Activated CD4-positive, alpha-beta T cell treated with anti-CD3 and anti-CD28 coated beads for 1 hour (primary cell): ENCODE data around the gene RPS15.
"Not testable (repeated sequence)": the region's sequence is repeated elsewhere in the genome, so short reads cannot be mapped to it uniquely, and the experiment has no call there.

Experiments used
- DNase-seq: peaks from one replicate; pipeline ENCODE4 v3.0.0-alpha.2; 2020

RPS15 gene

DNA sequence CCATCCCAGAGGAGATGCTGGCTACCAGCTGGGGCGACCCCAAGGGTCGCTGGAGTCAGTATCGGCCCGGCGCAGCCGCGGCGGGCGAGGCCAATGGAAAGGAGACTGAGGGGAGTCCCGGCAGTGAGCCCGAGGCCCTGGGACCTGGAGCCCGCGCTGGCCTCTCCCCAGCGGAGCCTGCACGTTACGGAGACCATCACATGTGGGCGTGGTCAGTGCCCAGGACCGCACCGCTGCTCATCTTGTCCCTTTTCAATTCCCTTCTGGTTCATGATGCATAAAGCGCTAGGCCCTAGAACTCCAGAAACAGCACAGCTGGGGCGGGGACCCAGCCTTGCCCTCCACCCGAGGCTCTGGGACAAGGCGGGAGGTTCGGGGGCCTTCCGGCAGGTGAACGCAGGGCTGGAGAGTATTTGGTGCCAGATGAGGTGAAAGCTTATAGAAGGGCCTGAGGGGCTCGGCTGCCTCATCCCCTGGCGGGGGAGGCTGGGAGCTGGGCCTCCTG is 32.9 kb downstream of the RPS15 start:
- no peak for DNase-seq

DNA sequence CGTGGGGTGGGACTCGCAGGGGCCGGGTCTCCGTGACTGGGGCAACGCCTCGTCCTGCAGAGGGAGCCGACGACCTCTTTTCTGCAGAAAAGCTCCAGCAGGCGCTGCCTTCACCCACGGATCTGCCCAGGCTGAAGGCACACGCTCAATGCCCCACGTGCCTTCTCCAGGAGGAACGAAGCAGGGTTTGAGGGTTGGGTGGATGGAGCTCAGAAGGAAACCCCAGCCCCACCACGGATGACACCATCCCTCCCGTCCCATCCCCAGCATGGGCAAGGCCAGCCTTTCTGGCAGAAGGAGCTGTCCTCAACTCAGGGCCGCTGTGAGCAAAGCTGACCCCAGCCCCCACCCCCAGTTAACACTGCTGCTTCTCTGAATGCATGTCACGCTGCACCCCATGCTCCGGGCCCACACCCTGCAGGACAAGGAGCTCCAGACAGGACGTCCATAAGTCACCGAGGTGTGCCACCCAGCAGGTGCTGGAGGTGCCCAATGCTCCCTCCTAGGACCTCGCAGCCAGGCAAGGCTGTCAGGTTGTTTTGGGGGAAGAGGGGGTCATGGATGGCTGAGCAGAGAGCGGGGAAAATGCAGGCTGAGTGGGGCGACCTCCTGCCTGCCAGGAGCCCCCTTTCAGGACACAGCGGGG is 33.4 kb downstream of the RPS15 start:
- no peak for DNase-seq

DNA sequence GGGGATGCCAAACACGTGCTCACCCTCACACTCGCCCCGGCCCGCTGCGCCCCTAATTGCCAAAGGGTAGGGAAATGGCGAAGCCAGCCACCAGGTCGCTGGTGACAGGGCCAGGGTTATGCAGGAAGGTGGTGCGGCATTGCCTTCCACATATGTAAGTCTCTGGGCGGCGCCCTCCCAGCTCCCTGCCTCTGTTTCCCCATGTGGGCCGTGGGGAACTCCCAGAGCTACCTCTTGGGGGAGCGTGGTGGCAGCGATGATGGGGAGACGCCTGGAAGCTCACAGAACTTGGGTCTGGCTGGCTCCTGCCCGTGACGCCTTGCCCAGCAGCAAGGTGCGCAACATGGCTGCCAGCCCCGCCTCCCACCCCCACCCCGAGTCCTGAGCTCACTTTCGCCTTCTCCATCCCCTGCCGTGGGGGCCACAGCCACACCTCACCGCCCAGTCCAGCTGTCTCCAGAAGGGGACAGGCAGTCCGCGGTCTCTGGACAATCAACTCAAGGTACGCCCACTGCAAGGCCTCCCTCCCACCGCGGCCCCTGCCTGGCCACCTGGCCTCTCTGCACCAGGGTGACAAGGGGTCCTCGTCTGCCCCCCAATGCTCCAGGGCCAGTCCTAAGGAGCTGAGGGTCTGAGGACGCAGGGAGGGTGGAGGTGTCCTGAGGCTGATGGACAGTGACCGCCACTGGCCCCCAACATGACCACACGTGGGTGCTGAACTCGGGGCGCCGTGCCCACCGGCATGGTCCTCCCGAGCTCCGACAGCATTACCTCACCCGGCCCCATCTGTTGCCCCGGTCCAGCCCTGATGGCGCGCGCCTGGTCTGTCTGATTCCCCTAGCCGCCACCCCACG is 34.3 kb downstream of the RPS15 start:
- no peak for DNase-seq

DNA sequence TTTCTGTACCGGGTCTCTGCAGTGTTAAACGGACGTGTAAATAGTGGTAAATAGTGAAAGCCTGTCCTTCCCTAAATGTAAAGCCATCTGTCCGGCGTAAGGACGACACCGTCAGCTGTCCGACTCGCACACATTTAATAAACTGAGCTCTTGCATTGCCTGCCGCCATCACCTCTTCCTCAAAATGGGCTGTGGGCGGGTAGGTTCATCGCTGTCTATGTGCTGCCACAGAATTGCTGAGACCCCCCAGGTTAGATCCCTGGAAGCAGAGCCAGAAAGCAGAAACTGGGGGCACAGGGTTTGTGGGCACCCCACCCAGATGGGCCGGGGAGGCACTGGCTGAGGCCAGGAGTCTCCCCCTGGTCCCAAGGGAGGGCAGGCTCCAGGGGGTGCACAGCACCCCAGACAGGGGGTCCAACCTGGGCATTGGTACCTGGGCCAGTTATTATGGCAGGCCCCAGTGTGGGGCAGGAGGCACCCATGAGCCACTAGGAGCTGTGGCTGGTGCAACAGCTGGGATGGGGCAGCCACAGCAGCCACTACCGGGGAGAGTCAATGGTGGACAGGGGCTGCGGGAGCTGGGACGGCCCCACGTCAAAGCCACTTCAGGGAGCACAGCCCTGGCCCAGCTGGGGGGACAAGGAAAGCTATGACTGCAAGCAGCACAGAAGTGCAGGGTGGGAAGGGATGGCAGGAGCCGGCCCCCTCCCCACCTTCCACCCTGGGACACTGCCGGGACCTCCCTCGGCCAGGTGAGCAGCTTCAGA is 35.1 kb downstream of the RPS15 start:
- no peak for DNase-seq

DNA sequence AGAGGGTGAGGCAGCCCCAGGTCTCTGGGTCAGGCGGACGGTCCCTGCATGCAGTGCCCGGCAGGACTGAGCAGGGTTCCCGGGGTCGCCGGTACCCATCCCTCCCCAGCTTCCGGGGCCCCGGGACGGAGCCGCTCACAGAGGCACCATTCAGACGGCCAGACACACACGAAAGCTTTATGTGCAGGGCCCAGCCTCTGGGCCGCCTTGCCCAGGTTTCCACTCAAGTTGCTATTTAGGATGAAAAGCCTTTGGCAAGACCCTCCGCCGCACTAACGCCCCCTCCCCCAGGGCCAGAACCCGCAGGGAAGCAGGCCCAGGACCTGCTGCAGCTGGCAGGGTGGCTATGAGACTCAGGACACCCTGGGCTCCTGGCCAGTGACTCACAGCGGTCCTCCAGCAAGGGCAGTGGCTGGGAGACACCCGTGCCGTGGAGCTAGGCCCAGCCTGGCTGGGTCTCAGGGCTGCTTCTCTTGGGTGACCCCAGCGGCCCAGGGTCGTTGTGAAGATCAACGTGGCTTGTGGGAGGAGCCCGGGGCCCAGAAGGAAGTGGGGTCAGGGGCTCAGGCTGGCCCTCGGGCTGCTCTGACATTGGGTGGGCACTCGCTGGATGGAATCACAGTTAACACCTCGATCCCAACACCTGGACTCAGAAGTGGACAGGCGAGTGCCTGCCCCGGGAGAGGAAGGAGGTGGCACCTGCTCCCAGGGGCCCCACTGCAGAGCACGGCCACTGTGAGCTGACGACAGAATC is 36.0 kb downstream of the RPS15 start:
- DNase-seq: no peak

DNA sequence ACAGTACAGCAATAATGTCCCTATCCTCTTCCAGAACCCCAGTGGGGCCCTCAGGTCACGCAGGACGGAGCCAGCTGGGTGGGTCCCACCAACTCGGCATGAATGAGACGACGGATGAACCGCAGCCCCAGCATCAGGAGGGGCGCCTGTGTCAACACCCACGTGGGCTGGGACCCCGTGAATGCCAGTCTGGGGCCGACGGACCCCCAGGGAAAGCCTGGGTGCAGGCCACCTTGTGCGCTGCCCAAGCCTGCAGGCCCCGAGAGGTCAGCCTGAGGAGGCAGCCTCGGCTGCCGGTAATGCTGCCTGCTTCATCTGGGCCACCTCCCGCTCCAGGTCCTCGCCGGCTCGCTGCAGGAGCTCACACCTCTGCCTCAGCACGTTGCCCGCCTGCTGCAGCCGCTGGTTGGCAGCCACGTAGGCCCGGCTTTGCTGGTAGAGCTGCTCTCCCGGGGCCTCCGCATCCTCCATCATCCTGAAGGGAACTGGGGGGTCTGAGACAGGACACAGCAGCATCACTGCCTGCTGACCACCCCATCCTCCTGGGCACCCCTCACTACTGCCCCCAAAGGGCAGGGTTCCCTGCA is 36.7 kb downstream of the RPS15 start:
- no peak for DNase-seq

DNA sequence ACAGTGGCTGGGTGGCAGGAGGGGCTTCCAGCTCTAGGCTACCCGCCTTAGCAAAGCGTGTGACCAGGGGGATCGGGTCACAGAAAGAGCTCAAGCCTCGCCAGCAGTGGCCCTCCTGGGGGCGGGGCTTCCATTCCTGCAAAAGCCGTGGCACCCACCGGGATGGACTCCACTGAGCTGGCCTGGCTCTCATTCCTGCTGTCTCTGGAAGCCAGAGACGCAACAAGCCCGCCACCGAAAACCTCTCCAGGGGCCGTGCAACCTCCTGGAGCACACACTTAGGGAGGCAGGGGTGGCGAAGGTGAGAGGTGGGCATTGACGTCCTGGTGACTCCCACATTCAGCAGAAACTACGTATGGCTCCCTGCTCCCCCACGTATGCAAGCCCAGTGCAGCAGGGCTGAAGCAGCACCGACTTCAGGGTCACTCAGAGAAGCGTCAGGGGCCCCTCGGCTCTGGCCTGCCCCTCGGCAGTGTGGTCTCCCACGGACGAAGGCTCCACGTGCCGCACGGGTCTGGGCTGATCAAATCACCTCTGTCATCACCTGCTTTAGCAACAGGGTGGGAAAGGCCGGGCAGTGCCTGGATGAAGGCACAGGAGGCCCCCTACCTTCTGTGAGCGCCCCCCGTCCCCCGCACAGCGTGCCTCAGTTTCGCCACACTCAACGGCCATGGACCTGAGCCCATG is 37.7 kb downstream of the RPS15 start:
- no peak for DNase-seq

DNA sequence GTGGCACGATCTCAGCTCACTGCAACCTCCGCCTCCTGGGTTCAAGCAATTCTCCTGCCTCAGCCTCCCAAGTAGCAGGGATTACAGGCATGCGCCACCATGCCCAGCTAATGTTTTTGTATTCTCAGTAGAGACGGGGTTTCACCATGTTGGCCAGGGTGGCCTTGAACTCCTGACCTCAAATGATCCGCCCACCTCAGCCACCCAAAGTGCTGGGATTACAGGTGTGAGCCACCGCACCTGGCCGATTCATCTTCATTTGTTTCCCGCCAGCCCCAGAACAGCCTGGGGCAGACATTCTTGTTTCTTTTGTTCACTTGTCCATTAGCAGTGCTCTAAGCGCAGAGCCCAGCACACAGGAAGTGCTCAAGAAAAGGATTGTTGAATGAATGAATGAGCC is 38.9 kb downstream of the RPS15 start:
- DNase-seq: not testable (repeated sequence)

DNA sequence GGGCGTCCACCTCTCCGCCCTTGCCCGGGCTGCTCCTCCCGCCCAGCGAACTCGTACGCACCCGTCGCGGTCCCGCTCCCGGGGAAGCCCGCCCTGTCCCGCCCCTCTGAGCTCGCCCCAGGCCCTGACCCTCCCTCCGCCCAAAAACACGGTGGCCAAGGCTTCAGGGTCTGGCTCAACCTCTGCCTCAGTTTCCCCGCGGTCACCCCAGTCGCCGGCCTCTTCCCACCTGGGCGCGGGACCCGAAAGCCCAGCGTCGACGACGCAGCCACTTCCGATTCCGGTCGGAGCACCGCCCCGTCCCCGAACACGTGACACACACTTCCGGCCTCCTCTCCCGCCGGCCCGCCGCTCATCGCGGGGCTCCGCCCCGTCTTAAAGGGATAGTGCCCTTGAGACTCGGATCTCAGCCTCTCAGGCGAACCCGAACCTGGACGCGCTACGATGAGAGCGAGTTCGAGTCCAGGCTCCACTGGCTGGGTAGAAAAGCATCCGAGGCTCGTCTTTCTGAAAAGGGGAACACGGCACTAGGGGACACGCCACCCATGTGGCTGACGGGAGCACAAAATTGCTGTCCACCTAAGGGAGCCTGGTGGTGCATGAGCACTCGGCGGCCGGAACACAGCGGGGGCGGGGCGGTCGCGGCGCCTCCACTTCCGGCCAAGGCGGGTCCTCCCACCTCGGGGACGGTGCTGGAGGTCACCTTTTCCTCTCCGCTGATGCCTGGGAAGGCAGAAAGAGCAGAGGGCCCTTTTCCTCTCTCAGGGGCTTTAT is 40.9 kb downstream of the RPS15 start, which contains the start of gene C19orf25:
Gene C19orf25, minus strand, starts transcription at position 282 of the 774 bp plus-strand sequence. CDS start 312 bp downstream, outside the sequence.
- peak; percentile 87 for DNase-seq

DNA sequence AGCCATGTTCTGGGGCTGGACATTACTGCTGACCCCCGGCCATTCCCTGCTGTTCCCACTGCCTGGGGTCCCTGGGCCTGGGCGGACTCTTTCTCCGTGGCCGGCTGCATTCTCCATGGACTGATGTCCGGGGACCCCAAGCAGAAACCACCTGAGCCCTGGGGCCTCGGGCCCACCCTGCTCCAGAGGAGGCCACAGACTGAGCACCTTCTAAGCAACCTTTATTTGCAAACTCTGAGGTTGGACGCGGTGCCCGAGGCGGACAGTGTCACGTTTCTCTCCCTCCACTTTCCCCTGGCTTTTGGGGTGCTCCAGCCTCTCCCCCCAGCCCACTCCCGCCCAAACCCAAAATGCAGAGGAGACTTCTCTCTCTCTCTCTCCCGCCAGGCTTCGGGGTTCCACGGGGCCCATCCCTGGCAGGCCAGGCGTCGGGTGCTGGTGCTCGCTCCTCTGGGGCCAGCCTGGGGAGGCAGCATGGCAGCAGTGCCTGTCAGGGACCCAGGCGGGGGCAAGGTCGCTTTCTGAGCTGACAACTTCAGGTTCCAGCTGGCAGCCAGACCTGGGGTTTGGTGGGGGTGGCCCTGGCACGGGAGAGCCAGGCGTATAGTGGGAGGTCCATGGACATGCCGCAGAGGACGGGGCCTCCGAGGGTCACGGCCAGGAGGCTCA is 43.2 kb downstream of the RPS15 start:
- no peak for DNase-seq

DNA sequence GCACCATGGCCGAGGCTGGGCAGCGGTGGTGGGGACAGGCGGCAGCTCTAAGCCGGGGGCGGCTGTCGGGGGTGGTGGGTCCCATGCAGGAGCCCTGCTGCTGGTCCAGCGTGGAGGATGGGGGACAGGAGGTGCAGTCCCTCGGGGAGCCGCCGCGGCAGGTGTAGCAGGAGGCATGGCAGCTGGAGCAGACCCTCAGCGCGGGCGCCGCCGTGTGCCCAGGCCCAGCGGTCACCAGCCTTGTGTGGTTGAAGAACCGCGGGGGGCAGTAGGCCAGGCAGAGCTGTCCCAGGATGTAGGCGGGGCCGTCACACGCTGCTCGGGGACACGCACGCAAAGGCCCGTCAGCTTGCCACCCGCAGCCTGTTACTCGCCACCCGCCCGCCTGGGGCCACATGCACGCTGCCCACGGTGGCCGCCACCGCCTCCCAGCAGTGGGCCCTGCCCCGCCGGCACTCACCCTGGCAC is 43.7 kb downstream of the RPS15 start:
- DNase-seq: no peak

DNA sequence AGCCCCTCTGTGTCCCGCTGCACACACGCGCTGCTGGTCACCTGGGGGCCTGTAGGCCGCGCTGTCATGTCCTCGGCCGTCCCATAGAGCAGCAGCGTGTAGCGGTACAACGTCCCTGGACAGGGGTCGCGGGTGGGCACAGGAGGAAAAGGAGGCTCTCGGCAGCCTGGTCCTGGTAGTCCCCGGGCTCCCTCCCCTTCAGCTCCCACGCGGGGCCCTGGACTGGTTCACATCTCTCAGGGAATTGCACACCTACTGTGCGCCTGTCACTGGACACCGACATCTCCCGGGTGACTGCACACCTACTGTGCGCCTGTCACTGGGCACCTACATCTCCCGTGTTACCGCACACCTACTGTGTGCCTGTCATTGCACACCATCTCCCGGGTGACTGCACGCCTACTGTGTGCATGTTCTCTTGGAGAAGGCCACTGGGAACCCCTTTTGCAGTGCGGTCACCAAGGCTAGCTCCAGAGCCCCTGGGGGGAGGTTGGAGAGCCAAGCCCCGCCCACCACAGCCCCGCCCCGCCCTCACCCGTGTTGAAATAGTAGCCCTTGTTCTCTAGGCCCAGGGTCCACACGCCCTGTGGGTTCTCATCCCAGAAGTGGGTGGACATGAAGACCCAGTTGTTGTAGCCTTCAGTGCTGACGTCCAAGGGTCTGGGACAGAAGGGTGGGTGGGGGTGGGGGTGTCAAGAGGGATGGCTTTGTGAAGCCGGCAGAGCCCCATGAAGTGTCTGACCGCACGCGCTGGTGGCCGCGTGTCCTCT is 44.4 kb downstream of the RPS15 start:
- DNase-seq: no peak

DNA sequence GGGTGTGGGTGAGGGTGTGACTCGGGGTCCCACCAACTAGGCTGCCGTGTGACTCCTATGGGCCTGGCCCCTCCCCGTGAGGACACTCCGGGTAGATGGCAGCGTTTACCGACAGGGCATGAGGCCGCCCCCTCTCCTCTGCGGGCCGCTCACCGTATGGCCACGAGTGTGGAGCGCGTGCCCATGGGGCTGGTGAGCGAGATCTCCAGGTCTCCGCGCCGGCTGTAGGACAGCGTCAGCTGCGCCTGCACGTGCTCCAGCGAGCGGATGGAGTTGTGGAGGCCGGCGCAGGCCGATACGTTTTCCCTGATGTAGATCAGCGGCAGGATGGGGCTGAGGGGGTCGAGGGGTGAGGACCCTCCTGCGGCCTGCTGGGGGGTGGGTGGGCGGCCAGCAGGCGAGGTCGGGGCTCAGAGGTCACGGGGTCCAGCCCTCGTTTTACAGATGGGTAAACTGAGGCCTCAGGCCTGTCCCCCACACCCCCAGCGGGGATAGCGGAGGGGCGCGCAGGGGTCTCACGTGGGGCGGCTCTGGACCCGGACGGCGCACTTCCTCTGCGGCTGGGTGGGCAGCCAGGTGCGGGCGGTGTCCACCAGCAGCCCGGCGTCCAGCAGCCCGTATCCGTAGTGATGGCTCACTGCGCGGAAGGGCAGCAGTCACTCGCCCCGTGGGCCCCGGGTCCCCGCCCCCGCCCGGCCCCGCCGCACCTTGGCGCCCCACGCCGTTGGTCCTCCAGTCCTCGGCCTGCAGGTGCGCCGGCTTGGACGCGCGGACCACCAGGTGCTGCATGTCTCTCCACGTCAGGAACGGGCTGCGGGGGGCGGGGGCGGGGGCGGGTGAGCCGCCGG is 45.2 kb downstream of the RPS15 start:
- no peak for DNase-seq

DNA sequence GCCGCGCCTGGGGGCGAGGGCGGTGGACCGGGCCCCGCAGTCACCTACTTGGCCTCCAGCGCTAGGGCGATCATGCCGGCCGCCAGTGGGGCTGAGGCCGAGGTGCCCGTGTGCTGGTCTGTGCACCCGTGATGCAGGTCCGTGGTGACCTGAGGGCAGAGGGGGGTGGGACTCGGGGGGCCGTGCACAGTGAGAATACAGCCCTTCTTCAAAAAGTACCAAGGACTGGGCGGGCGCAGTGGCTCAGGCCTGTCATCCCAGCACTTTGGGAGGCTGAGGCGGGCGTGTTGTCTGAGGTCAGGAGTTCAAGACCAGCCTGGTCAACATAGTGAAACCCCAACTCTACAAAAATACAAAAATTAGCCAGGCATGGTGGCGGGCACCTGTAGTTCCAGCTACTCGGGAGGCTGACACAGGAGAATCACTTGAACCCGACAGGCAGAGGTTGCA is 45.8 kb downstream of the RPS15 start:
- no peak for DNase-seq

DNA sequence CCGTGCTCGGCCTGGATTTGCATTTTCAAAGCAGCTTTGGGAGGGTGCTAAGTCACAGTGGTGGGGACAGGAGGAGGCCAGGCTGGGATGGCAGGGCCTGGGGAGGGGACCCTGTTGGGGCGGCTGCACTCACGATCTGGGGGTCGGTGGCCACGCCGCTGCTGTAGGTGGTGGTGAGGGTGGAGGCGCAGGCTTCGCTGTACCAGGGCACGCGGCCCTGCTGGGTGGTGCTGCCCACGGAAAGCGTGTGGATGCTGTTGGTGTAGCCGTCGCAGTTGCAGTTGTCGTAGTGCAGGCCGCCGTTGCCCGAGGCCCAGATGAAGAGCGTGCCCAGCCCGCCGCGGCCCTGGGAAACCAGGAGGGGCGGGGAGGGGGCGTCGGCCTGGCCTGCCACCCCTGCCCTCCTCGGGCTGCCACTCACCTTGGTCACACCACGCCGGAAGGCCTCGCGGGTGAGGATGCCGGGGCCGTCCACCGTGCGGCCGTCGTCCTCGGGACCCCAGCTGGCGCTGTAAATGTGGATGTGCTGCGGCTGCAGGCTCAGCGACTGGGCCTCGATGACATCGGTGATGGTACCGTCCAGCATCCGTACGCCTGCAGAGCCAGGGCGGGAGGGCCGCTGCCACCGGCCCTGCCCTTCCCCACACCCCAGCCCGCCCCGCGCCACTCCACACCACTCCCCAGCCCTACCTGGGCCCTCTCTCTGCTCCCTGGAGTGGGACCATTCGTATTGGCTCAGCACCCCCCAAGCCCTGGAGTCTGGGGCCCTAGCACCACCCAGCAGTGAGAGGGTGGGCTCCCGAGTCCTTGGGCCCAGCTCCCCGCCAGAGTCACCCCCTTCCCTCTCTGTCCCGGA is 48.8 kb downstream of the RPS15 start:
- DNase-seq: no peak

DNA sequence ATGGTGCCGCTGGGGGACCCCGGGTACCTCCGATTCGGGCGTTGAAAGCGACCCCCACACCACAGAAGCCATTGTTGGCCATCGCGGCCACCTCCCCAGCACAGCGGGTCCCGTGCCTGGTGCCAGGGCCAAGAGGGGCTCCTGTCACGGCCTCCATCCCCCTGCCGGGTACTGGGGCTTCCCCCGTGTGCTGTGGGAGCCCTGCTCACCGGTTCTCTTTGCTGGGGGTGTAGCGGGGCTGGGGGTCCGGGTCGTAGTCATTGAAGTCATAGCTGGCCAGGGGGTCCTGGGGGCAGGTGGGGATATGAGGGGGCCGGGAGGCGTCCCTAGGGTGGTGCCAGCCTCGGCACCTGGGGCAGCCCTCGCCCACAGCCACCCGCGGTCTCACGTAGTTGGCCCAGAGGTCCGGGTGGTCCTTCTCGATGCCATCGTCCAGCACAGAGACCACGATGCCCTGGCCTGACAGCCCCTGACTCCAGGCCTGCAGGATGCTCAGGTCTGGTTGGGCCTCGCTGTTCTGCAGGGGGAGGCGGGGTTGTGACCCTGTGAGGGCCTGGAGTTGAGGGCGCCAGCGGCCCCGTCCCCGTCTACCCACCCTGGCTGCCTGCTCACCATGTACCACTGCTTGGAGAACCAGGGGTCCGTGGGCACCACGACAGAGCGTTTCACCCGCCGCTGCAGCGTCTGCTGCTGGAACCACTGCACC is 49.5 kb downstream of the RPS15 start:
- no peak for DNase-seq

DNA sequence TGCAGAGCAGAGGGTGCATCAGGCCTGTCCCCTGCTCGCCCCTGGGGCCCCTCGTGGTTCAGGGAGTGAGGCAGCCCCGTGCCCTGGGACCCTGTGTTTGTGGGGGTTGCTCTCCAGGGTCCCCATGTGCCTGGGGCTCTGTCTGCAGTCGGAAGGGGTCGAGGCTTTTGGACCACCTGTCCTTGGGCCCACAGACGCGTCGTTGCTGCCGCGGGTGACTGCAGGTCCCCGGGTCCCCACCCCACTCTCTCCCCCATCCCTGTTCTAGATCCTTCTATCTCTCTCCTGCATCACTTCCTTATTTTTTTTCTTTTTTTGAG is 50.0 kb downstream of the RPS15 start:
- no peak for DNase-seq
